HCT116 (cell line): ENCODE measurements around the gene KLHDC4. TPM values are rescaled to one million over a fixed set of nuclear protein-coding genes. Genes with fewer than 3 reads are reported as not detected.

Source experiments
- ATAC-seq: fragments of 200-7000 bp; cut with Tn5 transposase; 2 replicates; pipeline ENCODE4 v1.9.1; 2020; ENCODE audit warnings: mild to moderate bottlenecking, moderate library complexity
- BruUV-seq: library from RNA; stranded (reverse); fragments of 400-500 nt; replicated peaks from 2 replicates; lab custom pipeline; 2021; lab: Mats Ljungman, UMichigan
- CTCF ChIA-PET: fragments of 300-600 bp; sonication (Branson Sonifier 250); formaldehyde crosslinking; loops from one replicate; lab custom pipeline; 2021; ENCODE audit warnings: antibody characterized with exemption; lab: Charles Lee
- POLR2A ChIA-PET: fragments of 300-600, 350-600 bp; sonication (Branson Sonifier 250); formaldehyde crosslinking; loops from one replicate; lab custom pipeline; 2021; ENCODE audit warnings: antibody characterized with exemption; lab: Charles Lee
- RAD21 ChIA-PET, 2 experiments: fragments of 300-600 bp; sonication (Branson Sonifier 250); formaldehyde crosslinking; loops; one replicate each; lab custom pipeline; 2023; ENCODE audit warnings: low total read pairs in 2 of 2; ENCODE audit not compliant: uncharacterized antibody in 2 of 2, unreplicated experiment in 2 of 2, low non-redundant PET in 1 of 2; lab: Charles Lee
- DNase-seq: peaks from one replicate; pipeline ENCODE4 v3.0.0-alpha.2; 2010; ENCODE audit warnings: low read depth, low spot score
- H2AFZ ChIP-seq: fragments of 200-600 bp; shearing (Covaris generic), sonication (generic); 2 replicates; pipeline ENCODE4 v1.6.1; 2017; ENCODE audit warnings: low read depth, mixed run types, mixed read lengths, antibody characterized with exemption, low read length; ENCODE audit not compliant: poor library complexity, severe bottlenecking
- H3K27ac ChIP-seq: 2 replicates; pipeline ENCODE4 v1.5.1; 2012; ENCODE audit warnings: low read depth, low read length
- H3K27me3 ChIP-seq: fragments of 200-600 bp; sonication (generic); 2 replicates; pipeline ENCODE4 v1.6.1; 2016; ENCODE audit warnings: mixed run types, low read length, mixed read lengths; ENCODE audit not compliant: insufficient read depth
- H3K36me3 ChIP-seq, 2 experiments: fragments of 200-500 bp in 1 of 2; fragments of 200-600 bp in 1 of 2; sonication (Bioruptor generic) in 1 of 2; sonication (generic) in 1 of 2; 2 replicates each; pipeline versions ENCODE4 v1.5.1 to v1.6.1; 2014 to 2016; ENCODE audit warnings: low read length in 2 of 2, inconsistent platforms in 1 of 2, mixed read lengths in 1 of 2, mixed run types in 1 of 2; ENCODE audit not compliant: insufficient read depth in 2 of 2, control insufficient read depth in 1 of 2
- H3K4me1 ChIP-seq, 2 experiments: fragments of 200-600 bp in 1 of 2; sonication (generic) in 1 of 2; 2 replicates each; pipeline versions ENCODE4 v1.5.1 to v1.6.1; 2012 to 2017; ENCODE audit warnings: low read length in 2 of 2, inconsistent platforms in 1 of 2, mild to moderate bottlenecking in 1 of 2, mixed read lengths in 1 of 2, mixed run types in 1 of 2, moderate library complexity in 1 of 2; ENCODE audit not compliant: insufficient read depth in 2 of 2, control insufficient read depth in 1 of 2
- H3K4me2 ChIP-seq: fragments of 200-600 bp; sonication (generic); 2 replicates; pipeline ENCODE4 v1.6.1; 2017; ENCODE audit warnings: mixed run types, low read length, mixed read lengths
- H3K4me3 ChIP-seq, 2 experiments: fragments of 200-600 bp in 1 of 2; sonication (generic) in 1 of 2; replicated peaks in 1 of 2; 2 replicates each; pipeline ENCODE4 v1.5.1; 2011 to 2016; ENCODE audit warnings: low read length in 2 of 2, control low read depth in 1 of 2, low read depth in 1 of 2, mild to moderate bottlenecking in 1 of 2, mixed read lengths in 1 of 2, mixed run types in 1 of 2
- H3K79me2 ChIP-seq: fragments of 200-600 bp; sonication (generic); 2 replicates; pipeline ENCODE4 v1.6.1; 2017; ENCODE audit warnings: mild to moderate bottlenecking, mixed run types, low read length, moderate library complexity, mixed read lengths; ENCODE audit not compliant: insufficient read depth
- H3K9ac ChIP-seq: fragments of 200-600 bp; sonication (generic); 2 replicates; pipeline ENCODE4 v1.6.1; 2016; ENCODE audit warnings: low read length, mixed read lengths
- H3K9me2 ChIP-seq: fragments of 200-600 bp; sonication (generic), shearing (Covaris generic); 2 replicates; pipeline ENCODE4 v1.6.1; 2017; ENCODE audit warnings: mixed run types, mild to moderate bottlenecking, moderate library complexity; ENCODE audit not compliant: insufficient read depth
- H3K9me3 ChIP-seq, 2 experiments: fragments of 200-500 bp in 1 of 2; fragments of 200-600 bp in 1 of 2; sonication (Bioruptor generic) in 1 of 2; sonication (generic) in 1 of 2; 2 replicates each; pipeline ENCODE4 v1.6.1; 2014 to 2017; ENCODE audit warnings: low read length in 2 of 2, mixed read lengths in 2 of 2, inconsistent platforms in 1 of 2, low read depth in 1 of 2, mild to moderate bottlenecking in 1 of 2, mixed run types in 1 of 2, moderate library complexity in 1 of 2; ENCODE audit not compliant: control insufficient read depth in 1 of 2, insufficient read depth in 1 of 2
- H4K20me1 ChIP-seq: fragments of 200-600 bp; sonication (generic), shearing (Covaris generic); 2 replicates; pipeline ENCODE4 v1.6.1; 2017; ENCODE audit warnings: mixed run types, mild to moderate bottlenecking, moderate library complexity; ENCODE audit not compliant: insufficient read depth
- CTCF ChIP-seq, 3 experiments: fragments of 200-600 bp in 1 of 3; sonication (generic) in 1 of 3; IDR thresholded peaks in 2 of 3; conservative IDR thresholded peaks in 1 of 3; 2 replicates each; pipeline ENCODE4 v1.5.1; 2012 to 2017; ENCODE audit warnings: low read depth in 2 of 3, low read length in 2 of 3, antibody characterized with exemption in 1 of 3, borderline replicate concordance in 1 of 3, control low read depth in 1 of 3, mild to moderate bottlenecking in 1 of 3, mixed read lengths in 1 of 3, mixed run types in 1 of 3, moderate library complexity in 1 of 3; ENCODE audit not compliant: insufficient read depth in 1 of 3
- ELF1 ChIP-seq: IDR thresholded peaks from 2 replicates; pipeline ENCODE4 v1.6.1; 2012; ENCODE audit warnings: low read depth, borderline replicate concordance
- MAX ChIP-seq: IDR thresholded peaks from 2 replicates; pipeline ENCODE4 v1.6.1; 2012
- RAD21 ChIP-seq: IDR thresholded peaks from 2 replicates; pipeline ENCODE4 v1.6.1; 2012; ENCODE audit warnings: low read depth, mild to moderate bottlenecking
- REST ChIP-seq: IDR thresholded peaks from 2 replicates; pipeline ENCODE4 v1.6.1; 2012; ENCODE audit warnings: low read depth
- SIN3A ChIP-seq: IDR thresholded peaks from 2 replicates; pipeline ENCODE4 v1.6.1; 2012; ENCODE audit warnings: low read depth
- TCF7L2 ChIP-seq: IDR thresholded peaks from 2 replicates; pipeline ENCODE4 v1.7.0; 2011; ENCODE audit warnings: borderline replicate concordance, inconsistent platforms; ENCODE audit not compliant: insufficient read depth, insufficient read length; ENCODE audit errors: extremely low read depth
- YY1 ChIP-seq: IDR thresholded peaks from 2 replicates; pipeline ENCODE4 v1.6.1; 2011; ENCODE audit warnings: low read length, low read depth, moderate library complexity, mild to moderate bottlenecking; ENCODE audit not compliant: insufficient replicate concordance; ENCODE audit errors: extremely low read depth
- ZBTB33 ChIP-seq: IDR thresholded peaks from 2 replicates; pipeline ENCODE4 v1.6.1; 2011; ENCODE audit warnings: mild to moderate bottlenecking, low read length, moderate library complexity; ENCODE audit not compliant: insufficient replicate concordance; ENCODE audit errors: extremely low read depth
- ZNF274 ChIP-seq: fragments of 200-500 bp; sonication (Bioruptor generic); IDR thresholded peaks from 2 replicates; pipeline ENCODE4 v1.6.1; 2014; ENCODE audit warnings: mild to moderate bottlenecking, low read depth, low read length, inconsistent platforms
- intact Hi-C: fragments of 100-400 bp; cut with micrococcal nuclease; formaldehyde crosslinking; loops from 2 replicates; pipeline ENCODE4 v1.10.0; 2022
- total RNA-seq: library from RNA; stranded (reverse); gene quantifications from one replicate; pipeline ENCODE4 v1.2.1, GENCODE V29; 2021; ENCODE audit not compliant: unreplicated experiment

Gene KLHDC4
- total RNA-seq, 1 experiment from 2014 or later, result 107 TPM

- BruUV-seq, result no TSS peak
- H3K4me2 ChIP-seq, result no peak overlapping the region
- no peak overlapping the region; the same call in 1 of the 2 replicates for H3K27ac ChIP-seq
- no peaks in the 10 kb centered on the region for H3K4me1 ChIP-seq
- ATAC-seq (no peak), DNase-seq (no peak)
- no peak overlapping the region for H3K9ac ChIP-seq
- no peaks in the 10 kb centered on the region for H4K20me1 ChIP-seq
- POLR2A ChIA-PET, result no interaction called here
- H3K36me3 ChIP-seq, result peaks cover 8 to 15% of the 10 kb centered on the region in 2 experiments; a peak in 3 of 4 replicates
- CTCF ChIA-PET, result no interaction called here
- TF ChIP-seq TCF7L2, result no peak
- no peak for TF ChIP-seq SIN3A
- no peak for TF ChIP-seq ZNF274
- no peak for TF ChIP-seq RAD21
- no peak for TF ChIP-seq CTCF (IDR thresholded peaks at IDR 0.05 in 2 of 3, conservative IDR thresholded peaks at IDR 0.05 in 1 of 3; ENCODE audit: borderline replicate concordance in 1 of 3, insufficient read depth in 1 of 3, low read depth in 2 of 3, low read length in 2 of 3)
- TF ChIP-seq ELF1, result no peak
- no peak for TF ChIP-seq MAX
- TF ChIP-seq YY1, result no peak
- TF ChIP-seq ZBTB33, result no peak
- no peak for TF ChIP-seq REST
- intact Hi-C loops, result no loop called here
- H3K9me2 ChIP-seq, result no peaks in the 10 kb centered on the region
- no peaks in the 10 kb centered on the region for H3K79me2 ChIP-seq
- RAD21 ChIA-PET, result no interaction called here
- H3K4me3 ChIP-seq, result no peak overlapping the region
- no peaks in the 10 kb centered on the region for H3K9me3 ChIP-seq
- no peak overlapping the region for H2AFZ ChIP-seq
- H3K27me3 ChIP-seq, result no peaks in the 10 kb centered on the region
Measured at GRCh38 chr16:87696726-87697125, 69.1 kb downstream of the KLHDC4 start.
